GM12878 (cell line): ENCODE results near the gene RMDN3. TPM values are rescaled to one million over a fixed set of nuclear protein-coding genes. Genes with fewer than 3 reads are reported as not detected.

Experiments
- BCL3 ChIP-seq: IDR thresholded peaks from 2 replicates; pipeline ENCODE4 v1.6.1; 2011; ENCODE audit warnings: borderline replicate concordance, low read depth, mild to moderate bottlenecking, moderate library complexity, low read length; ENCODE audit not compliant: insufficient read depth, poor library complexity, severe bottlenecking
- CBX3 ChIP-seq: fragments of 200-600 bp; sonication (generic); IDR thresholded peaks from 2 replicates; pipeline ENCODE4 v1.6.1; 2016; ENCODE audit warnings: low read depth, borderline replicate concordance
- HDAC2 ChIP-seq: fragments of 200-600 bp; sonication (generic); IDR thresholded peaks from 2 replicates; pipeline ENCODE4 v1.6.1; 2017
- NR2C1 ChIP-seq: fragments of 450-650 bp; IDR thresholded peaks from 2 replicates; pipeline ENCODE4 v1.6.1; 2017; ENCODE audit warnings: antibody characterized with exemption, mild to moderate bottlenecking, moderate library complexity
- POLR2AphosphoS2 ChIP-seq: IDR thresholded peaks from 2 replicates; pipeline ENCODE4 v1.6.1; 2011; ENCODE audit warnings: low read depth, mild to moderate bottlenecking, low read length, improper control_type of control experiment, moderate library complexity
- ZBTB4 ChIP-seq: fragments of 450-650 bp; formaldehyde crosslinking; IDR thresholded peaks from 2 replicates; pipeline ENCODE4 v1.4.0; 2022; ENCODE audit warnings: mild to moderate bottlenecking, moderate library complexity
- polyA plus RNA-seq, 11 experiments: library from polyadenylated mRNA; depleted of rRNA in 4 of 11; unstranded in 6 of 11; stranded (reverse) in 5 of 11; fragments of >200 nt; fragmentation: Nextera tagmentation in 4 of 11; fragmentation: Illumina TruSeq in 1 of 11; extraction: Ambion mirVana in 4 of 11; extraction: Trizol in 1 of 11; gene quantifications; 1 replicate in 1 of 11; 2 replicates in 10 of 11; pipeline versions ENCODE4 v1.2.1 to v1.2.3, GENCODE V29; 2011 to 2016; ENCODE audit warnings: inconsistent platforms in 2 of 11, missing spikeins in 2 of 11, low read depth in 1 of 11
- total RNA-seq, 4 experiments: library from RNA; depleted of rRNA in 3 of 4; stranded (reverse); fragments of >200 nt in 3 of 4; fragmentation: Illumina TruSeq in 1 of 4; extraction: Trizol in 1 of 4; gene quantifications; 2 replicates each; pipeline versions ENCODE4 v1.2.1 to v1.2.3, GENCODE V29; 2013 to 2021
- TF ChIP-seq, protein P1 (sequence below): IDR thresholded peaks from 2 replicates; pipeline ENCODE4 v1.6.1; 2011; ENCODE audit warnings: mild to moderate bottlenecking, low read depth, low read length, moderate library complexity; ENCODE audit not compliant: insufficient replicate concordance

Gene RMDN3
- total and polyA plus RNA-seq, 10 of the 15 experiments (the other 5 are each of a cell fraction or from before 2014, with no cell fraction given) = 5.7 to 44.4 (median 20.3) TPM

GRCh38 chr15:40785164-40785563, 30.1 kb upstream of the RMDN3 start (continued):
- TF ChIP-seq ZBTB4 (CRISPR knock-in tag) = no peak
- TF ChIP-seq CBX3 = no peak
- TF ChIP-seq, protein P1, sequence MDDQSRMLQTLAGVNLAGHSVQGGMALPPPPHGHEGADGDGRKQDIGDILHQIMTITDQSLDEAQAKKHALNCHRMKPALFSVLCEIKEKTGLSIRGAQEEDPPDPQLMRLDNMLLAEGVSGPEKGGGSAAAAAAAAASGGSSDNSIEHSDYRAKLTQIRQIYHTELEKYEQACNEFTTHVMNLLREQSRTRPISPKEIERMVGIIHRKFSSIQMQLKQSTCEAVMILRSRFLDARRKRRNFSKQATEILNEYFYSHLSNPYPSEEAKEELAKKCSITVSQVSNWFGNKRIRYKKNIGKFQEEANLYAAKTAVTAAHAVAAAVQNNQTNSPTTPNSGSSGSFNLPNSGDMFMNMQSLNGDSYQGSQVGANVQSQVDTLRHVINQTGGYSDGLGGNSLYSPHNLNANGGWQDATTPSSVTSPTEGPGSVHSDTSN = no peak
- no peak for TF ChIP-seq POLR2AphosphoS2
- TF ChIP-seq NR2C1 = no peak
- TF ChIP-seq HDAC2 = no peak
- TF ChIP-seq BCL3 = no peak
